GM21723 (cell line): Measurements from ENCODE around the gene ST6GAL1.

Experiments used
- ATAC-seq: cut with Tn5 transposase; IDR thresholded peaks from one replicate; pipeline ENCODE4 v1.9.1; 2021; ENCODE audit warnings: mild to moderate bottlenecking, moderate library complexity; ENCODE audit not compliant: unreplicated experiment

The ST6GAL1 gene

GRCh38 chr3:187102073-187102634 lies 171.8 kb downstream of the ST6GAL1 start:
- no peak for ATAC-seq

GRCh38 chr3:187103251-187103650 lies 172.9 kb downstream of the ST6GAL1 start:
- ATAC-seq: no peak

DNA sequence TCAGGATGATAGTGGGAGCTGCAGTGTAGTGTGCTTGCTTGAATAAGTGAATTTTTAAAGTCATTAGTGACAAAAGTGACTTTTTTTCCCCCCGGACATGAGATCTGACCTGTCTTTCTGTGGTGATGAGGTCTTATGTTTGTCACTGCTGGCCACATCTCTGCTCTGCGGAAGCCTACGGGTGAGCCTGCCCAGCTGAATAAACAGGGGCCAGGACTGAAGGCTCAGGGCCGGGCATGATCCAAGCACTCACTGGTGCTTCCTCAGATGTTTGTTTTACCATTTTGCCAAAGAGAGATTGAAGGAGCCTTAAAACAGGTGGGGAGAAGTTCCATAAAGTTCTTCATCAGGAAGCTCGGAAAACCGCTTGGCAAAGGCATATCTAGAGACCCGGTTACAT lies 174.0 kb downstream of the ST6GAL1 start:
- ATAC-seq: no peak

GRCh38 chr3:187104933-187105332 lies 174.6 kb downstream of the ST6GAL1 start:
- ATAC-seq: no peak

GRCh38 chr3:187105700-187106099 lies 175.4 kb downstream of the ST6GAL1 start:
- ATAC-seq: no peak

DNA sequence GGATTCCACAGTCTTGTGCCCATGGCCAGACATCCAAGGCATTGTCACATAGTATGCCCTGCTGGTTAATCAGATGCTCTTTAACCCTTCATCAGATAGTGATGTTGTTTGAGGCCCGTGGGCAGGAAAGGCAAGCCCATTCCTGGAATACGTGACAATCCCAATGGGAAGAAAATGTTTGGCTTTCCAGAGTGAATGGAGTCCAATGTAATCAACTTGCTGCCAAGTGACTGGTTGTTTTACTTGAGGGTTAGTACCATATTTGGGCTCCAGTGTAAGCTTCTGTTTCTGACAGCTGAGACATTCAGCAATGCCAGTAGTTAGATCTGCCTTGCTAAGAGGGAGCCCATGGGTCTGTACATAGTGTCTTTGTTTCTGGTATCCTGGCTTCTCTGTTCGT lies 177.7 kb downstream of the ST6GAL1 start:
- ATAC-seq: no peak

DNA sequence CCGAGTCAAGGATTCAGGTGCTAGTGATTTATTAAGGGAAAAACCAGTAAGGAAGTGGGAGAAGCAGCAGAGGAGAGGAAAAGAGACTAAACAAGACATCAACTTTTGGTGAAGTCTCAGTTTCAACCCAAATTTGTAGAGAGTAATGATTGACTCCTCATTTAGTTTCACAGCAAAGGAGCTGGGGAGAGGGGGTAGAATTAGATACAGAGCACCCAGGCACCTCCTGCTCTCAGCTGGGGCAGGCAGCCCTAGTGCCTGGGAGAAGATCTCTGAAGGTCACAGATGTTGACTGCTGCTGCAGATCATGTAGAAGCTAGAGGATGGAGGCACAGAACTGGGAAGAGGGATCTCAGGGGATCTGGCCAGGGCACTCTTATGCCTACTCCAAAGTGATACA lies 179.8 kb downstream of the ST6GAL1 start:
- ATAC-seq: no peak

DNA sequence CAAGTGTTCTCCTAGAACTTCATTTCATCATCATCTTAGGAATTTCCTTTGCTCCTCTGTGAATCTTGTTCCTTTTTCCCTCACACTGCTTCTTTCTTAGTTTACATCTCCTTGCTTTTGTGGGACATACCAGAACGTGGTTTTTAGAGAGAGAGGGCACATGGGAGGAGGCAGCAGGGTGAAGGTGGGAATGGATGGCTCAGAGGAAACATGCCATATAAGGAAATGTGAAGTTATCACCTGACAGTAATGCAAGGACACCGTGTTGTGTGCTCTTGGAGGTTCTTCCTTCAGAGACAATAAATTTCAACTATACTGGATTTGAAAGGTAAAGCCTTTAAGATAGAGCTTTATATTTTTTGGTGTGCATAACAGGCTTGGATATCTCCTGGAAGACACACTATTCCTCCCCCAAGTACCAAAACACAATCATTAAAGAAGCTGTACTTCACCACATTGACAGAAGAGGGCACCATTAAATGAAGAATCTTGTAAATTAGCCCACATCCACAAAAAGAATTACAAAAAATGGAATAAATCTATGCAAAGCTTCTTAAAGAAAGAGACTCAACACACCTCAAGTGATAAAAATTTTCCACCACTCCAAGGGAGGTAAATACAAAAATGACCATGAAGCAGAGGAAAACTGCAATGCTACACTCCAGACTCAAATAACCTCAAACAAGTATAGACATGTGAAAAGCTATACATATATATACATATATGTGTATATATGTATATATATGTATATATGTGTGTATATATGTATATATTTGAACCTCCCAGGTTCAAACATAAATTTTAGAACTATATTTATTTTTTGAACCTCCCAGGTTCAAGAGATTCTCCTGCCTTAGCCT lies 182.8 kb downstream of the ST6GAL1 start:
- ATAC-seq: no peak

DNA sequence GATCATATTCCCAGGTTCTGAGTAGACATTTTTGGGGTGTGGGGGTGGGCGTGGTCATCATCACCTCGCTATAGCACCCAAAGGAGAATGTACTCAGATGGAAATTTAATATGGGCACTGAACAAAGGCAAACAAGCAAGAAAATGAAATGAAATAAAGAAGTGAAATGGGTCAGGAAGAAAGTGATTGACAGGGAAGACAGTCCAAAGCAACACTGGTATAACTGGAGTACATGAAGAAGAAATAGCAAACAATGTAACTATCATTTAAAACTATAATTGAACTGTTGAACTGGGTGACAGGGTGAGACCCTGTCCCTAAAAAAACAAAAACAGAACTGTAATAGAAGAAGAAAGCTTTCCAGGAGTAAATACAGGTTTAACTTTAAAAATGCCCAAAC lies 184.2 kb downstream of the ST6GAL1 start:
- no peak for ATAC-seq

DNA sequence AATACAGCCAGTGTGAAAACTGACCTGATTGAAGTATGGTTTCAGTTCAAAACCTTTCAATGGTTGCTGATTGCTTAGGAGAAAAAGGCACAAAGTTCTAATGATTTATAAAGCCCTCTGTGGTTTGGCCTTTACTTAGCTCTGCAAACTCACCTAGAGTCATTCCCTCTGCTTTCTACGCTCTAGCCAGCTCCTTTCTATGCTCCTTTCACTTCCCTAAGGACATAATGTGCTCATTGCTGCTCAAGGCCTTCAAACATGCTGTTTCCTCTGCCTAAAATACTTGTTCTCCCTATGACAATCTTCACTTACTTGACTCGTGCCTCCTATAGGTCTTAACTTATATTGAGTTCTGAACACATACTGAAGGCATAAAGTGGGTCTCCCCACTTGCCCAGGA lies 190.0 kb downstream of the ST6GAL1 start:
- ATAC-seq: no peak

- ATAC-seq: no peak
Measured at GRCh38 chr3:187122261-187122660, 191.9 kb downstream of the ST6GAL1 start.

DNA sequence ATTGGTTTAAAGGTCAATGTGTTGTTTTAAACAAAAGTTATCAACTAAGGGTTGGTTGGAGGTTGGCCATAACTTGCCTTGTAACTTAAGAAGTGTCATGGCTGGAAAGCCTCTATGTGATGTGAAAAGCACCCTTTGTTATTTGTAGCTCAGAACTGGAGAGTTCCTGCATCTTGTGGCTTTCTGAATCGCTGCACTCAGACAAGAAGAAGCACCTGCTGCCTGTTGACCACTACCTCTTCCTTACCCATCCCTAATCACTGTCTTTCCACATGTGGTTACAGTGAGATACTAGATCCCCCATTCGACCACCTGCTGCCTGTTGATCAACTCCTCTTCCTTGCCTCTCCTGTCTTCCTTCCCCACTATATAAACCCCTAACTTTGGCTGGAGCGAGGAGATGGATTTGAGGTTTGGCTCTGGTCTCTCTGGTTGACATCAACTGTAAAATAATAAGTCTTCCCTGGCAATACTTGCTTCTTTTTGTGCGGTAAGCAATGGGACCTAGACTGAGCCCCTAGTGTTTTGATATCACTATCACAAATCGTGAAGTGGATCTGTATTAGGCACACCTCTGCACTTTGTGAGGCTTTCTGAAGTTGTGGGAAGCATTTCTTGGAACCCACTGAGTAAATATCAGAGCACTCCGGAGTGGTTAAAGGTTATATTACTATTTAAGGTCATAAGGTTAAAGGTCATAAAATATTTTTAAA lies 195.1 kb downstream of the ST6GAL1 start:
- ATAC-seq: peak; percentile 92
